ENCODE measurements around the gene AUTS2. TPM values are rescaled to one million over a fixed set of nuclear protein-coding genes. Genes with fewer than 3 reads are reported as not detected.

AUTS2 gene
- total and polyA plus RNA-seq, 5 donors, result 7.0 to 15.4 (median 10.6) TPM

DNA sequence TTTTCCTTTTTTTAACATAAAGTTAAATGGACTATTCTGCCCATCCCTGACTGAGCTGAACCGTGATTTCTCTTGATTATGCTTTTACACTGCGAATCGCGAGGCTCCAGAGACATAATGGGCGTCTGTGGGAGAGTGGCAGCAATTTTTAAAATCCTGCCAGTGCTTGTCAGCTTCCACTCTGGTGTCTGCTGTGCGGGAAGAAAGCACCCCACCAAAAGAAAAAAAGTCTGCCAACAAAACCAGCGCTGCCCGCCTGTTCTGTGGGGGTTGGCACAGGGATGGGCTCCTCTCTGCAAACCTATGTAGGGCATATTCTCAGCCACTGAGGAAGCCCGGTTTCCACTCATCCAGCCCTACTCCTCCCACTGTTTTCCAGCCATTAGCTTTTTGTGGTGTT is 941.3 kb downstream of the AUTS2 start:
- WGBS, result 79% methylated on average over 9 of the region's 9 CpGs
- Histone ChIP-seq H3K27ac (ENCODE audit: low read length) (no peak overlapping the region), H3K9me3 (ENCODE audit: control insufficient read depth, low read length) (no peaks in the 10 kb centered on the region), H3K4me3 (ENCODE audit: low read length) (no peak overlapping the region), H3K4me1 (ENCODE audit: control insufficient read depth, insufficient read depth, low read length) (no peaks in the 10 kb centered on the region), H3K27me3 (ENCODE audit: control insufficient read depth, insufficient read depth) (no peaks in the 10 kb centered on the region)
- DNase-seq (no peak), ATAC-seq (no peak)
- intact Hi-C loops (cut with DNase I), result no loop called here

DNA sequence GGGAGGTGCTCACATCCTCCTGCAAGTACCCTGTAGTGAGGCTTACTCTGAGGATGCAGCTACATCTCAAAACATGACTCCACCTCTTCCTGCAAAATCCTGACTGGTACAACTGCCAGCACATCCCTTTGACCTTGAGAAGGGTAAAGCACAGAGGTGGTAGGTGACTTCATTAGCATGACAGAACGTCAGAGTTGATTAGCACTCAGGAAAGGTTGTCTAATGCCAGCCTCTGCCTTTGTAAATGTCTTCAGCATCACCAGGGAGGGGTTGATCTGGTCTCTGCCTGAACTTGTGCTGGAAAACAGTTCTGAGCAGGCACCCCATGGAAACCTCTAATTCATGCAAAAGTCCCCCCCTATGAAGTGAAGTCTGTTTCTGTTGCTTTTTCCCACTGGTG is 942.4 kb downstream of the AUTS2 start:
- H3K27me3 ChIP-seq (ENCODE audit: control insufficient read depth, insufficient read depth), result no peaks in the 10 kb centered on the region
- WGBS, result 72% methylated on average over 1 of the region's 1 CpG
- H3K9me3 ChIP-seq (ENCODE audit: control insufficient read depth, low read length), result no peaks in the 10 kb centered on the region
- no peaks in the 10 kb centered on the region for H3K4me1 ChIP-seq (ENCODE audit: control insufficient read depth, insufficient read depth, low read length)
- H3K27ac ChIP-seq (ENCODE audit: low read length), result no peak overlapping the region
- DNase-seq (no peak), ATAC-seq (no peak)
- no peak overlapping the region for H3K4me3 ChIP-seq (ENCODE audit: low read length)
- intact Hi-C loops (cut with DNase I), result no loop called here

DNA sequence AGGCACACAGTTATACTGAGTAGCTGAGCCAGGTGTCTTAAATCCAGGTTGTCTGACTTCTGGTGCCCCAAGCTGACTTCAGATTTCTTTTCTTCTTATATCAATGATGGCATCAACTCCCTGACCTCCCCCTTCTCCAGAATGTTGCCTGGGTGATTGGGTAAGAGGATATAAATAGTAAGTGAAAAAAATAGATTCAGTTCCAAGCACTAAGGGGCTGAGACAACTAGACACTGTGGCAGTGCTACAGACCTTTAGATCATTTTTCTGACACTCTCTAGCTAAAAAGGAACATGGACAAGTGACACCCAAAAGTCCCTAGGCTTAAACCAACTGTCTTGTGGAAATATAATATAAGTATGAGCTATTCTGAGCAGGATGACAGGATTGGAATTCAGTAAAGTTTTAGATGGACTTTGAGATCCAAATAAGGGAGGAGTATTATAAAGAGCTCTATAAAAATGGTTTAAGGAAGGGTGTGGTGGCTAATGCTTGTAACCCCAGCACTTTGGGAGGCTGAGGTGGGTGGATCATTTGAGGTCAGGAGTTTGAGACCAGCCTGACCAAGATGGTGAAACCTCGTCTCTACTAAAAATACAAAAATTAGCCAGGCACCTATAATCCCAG is 944.6 kb downstream of the AUTS2 start:
- Histone ChIP-seq H3K4me1 (ENCODE audit: control insufficient read depth, insufficient read depth, low read length) (no peaks in the 10 kb centered on the region), H3K9me3 (ENCODE audit: control insufficient read depth, low read length) (no peaks in the 10 kb centered on the region), H3K27ac (ENCODE audit: low read length) (no peak overlapping the region), H3K4me3 (ENCODE audit: low read length) (no peak overlapping the region), H3K27me3 (ENCODE audit: control insufficient read depth, insufficient read depth) (no peaks in the 10 kb centered on the region)
- ATAC-seq, result peak in 1 of 2 donors; percentile 52
- 86% methylated on average over 1 of the region's 1 CpG for WGBS
- no peak for DNase-seq
- intact Hi-C loops (cut with DNase I), result no loop called here

DNA sequence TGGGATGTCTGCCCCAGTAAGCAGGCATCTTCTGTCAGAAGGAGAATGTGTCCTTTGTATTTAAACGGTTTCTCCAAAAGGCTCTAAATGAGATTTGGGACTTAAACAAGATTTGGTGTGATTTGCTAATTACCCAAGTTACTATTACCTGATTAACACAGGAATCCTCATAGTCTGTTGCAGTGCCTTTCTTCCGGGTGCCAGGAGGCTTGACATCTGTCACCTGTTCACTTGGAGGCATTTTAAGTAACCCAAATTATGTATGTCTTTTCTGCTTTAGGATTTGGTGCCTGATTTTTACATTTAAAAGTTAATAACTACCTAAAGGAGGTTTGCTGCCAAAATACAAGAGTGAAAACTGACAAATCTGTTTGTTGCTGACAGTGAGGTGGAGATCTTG is 945.7 kb downstream of the AUTS2 start:
- no peak overlapping the region for H3K4me3 ChIP-seq (ENCODE audit: low read length)
- intact Hi-C loops (cut with DNase I), result no loop called here
- no peaks in the 10 kb centered on the region for H3K27me3 ChIP-seq (ENCODE audit: control insufficient read depth, insufficient read depth)
- 88% methylated on average over 2 of the region's 2 CpGs for WGBS
- DNase-seq (no peak), ATAC-seq (no peak)
- H3K9me3 ChIP-seq (ENCODE audit: control insufficient read depth, low read length), result no peaks in the 10 kb centered on the region
- no peaks in the 10 kb centered on the region for H3K4me1 ChIP-seq (ENCODE audit: control insufficient read depth, insufficient read depth, low read length)
- no peak overlapping the region for H3K27ac ChIP-seq (ENCODE audit: low read length)

DNA sequence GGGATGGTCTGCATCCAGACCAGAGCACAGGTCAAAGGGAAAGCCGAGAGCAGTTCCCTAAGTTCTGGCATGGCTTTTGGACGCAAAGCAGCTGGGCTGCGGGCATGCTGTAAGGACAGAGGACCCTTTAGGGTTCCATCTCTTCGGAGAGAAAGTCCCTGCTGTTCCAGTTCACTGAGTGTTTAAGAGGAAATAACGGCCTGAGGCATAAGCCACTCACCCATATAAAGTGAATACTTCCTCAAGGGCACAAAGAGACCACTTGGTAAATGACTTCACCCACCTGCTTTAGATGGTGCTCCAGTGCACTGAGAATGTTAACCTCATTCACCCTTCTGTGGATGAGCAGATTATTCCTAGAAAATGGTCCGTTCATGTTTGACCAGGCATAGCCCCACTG is 946.9 kb downstream of the AUTS2 start:
- WGBS, result 94% methylated on average over 6 of the region's 6 CpGs
- H3K4me1 ChIP-seq (ENCODE audit: control insufficient read depth, insufficient read depth, low read length), result no peaks in the 10 kb centered on the region
- H3K9me3 ChIP-seq (ENCODE audit: control insufficient read depth, low read length), result no peaks in the 10 kb centered on the region
- intact Hi-C loops (cut with DNase I), result no loop called here
- DNase-seq, result no peak
- no peak overlapping the region for H3K27ac ChIP-seq (ENCODE audit: low read length)
- no peaks in the 10 kb centered on the region for H3K27me3 ChIP-seq (ENCODE audit: control insufficient read depth, insufficient read depth)
- no peak overlapping the region for H3K4me3 ChIP-seq (ENCODE audit: low read length)
- ATAC-seq, result no peak

DNA sequence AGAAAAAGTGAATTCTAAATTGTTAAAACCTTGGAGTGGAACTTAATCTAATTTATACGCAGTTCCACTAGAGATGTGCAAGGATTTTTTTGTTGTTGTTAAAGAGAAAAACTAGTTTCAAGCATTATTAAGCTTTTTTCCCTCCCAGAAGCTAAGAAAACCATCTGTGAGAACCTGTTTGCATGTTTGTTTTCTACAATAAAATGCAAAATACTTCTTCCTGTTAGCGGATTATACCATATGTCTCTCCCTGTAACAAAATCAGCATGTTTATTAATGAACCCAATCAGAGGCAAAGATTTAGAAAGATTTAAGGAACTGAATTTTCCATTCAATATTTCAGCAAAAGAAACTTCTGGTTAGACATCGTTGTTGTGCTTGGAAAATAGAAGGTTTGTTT is 953.9 kb downstream of the AUTS2 start:
- H3K27me3 ChIP-seq (ENCODE audit: control insufficient read depth, insufficient read depth), result no peaks in the 10 kb centered on the region
- intact Hi-C loops (cut with DNase I), result no loop called here
- H3K4me3 ChIP-seq (ENCODE audit: low read length), result no peak overlapping the region
- 84% methylated on average over 3 of the region's 3 CpGs for whole genome bisulfite sequencing
- no peak for DNase-seq
- no peaks in the 10 kb centered on the region for H3K9me3 ChIP-seq (ENCODE audit: control insufficient read depth, low read length)
- H3K27ac ChIP-seq (ENCODE audit: low read length), result no peak overlapping the region
- no peaks in the 10 kb centered on the region for H3K4me1 ChIP-seq (ENCODE audit: control insufficient read depth, insufficient read depth, low read length)
- no peak for ATAC-seq

DNA sequence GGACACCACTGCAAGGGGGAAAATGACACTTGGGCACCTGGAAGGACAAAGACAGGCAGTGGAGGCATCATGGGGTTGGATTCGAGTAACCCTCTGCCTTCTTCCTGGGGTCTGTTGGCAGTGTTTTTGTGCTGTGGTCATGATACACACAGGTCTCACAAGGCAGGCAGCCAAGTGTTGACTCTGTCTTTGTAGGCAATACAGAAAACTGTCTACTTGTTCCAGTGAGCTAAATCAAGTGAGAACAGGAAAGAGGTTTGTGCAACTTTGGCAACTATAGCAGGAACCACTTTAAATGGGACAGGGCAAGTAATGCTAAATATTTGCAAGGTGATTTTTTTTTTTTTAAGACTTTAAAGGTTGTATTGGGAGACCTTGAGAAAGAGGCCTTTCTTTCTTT is 955.1 kb downstream of the AUTS2 start:
- ATAC-seq, result no peak
- DNase-seq, result no peak

DNA sequence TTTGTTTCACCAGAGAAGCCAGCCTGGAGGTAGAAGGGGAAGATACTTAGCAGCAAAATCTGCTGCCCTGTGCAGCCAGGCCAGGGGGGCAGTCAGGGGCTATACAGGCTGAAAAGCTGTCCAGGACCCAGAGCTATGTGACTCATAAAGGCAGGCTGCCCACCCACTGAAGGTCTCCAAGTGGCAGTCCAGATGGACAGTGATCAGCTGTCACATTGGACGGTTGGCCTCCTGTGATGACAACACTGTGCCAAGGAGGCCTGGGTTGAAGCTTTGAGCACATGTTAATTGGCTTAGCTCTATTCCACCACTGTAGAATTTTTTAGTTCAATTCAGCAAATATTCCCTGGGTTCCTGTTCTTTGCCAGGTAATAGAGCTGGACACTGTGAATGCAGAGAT is 956.4 kb downstream of the AUTS2 start:
- H3K4me1 ChIP-seq (ENCODE audit: control insufficient read depth, insufficient read depth, low read length), result no peaks in the 10 kb centered on the region
- H3K27me3 ChIP-seq (ENCODE audit: control insufficient read depth, insufficient read depth), result no peaks in the 10 kb centered on the region
- H3K27ac ChIP-seq (ENCODE audit: low read length), result no peak overlapping the region
- ATAC-seq (no peak), DNase-seq (no peak)
- H3K4me3 ChIP-seq (ENCODE audit: low read length), result no peak overlapping the region
- intact Hi-C loops (cut with DNase I), result no loop called here
- WGBS, result 90% methylated on average over 1 of the region's 1 CpG
- H3K9me3 ChIP-seq (ENCODE audit: control insufficient read depth, low read length), result no peaks in the 10 kb centered on the region

More for the DNA sequence above, 955.1 kb downstream of the AUTS2 start:
- Histone ChIP-seq H3K9me3 (ENCODE audit: control insufficient read depth, low read length) (no peaks in the 10 kb centered on the region), H3K27ac (ENCODE audit: low read length) (no peak overlapping the region), H3K4me1 (ENCODE audit: control insufficient read depth, insufficient read depth, low read length) (no peaks in the 10 kb centered on the region), H3K4me3 (ENCODE audit: low read length) (no peak overlapping the region), H3K27me3 (ENCODE audit: control insufficient read depth, insufficient read depth) (no peaks in the 10 kb centered on the region)
- intact Hi-C loops (cut with DNase I), result no loop called here
- 76% methylated on average over 1 of the region's 1 CpG for WGBS

DNA sequence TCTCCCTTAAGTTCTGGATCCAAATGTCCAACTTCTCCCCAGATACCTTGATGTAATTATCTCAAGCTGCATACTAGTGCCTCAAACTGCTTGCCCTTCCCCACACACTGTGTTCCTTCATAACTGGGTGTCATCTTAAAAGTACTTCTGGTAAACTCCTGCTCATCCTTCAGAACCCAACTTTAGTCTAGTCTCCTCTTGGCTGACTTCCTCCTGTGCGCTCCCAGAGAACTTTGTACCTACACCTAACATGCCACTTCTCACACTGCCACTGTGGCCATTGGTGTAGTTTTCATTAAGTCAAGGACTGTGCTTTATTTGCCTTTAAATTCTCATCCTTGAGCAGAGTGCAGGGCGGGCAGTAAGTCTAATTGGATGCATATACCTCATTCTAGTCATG is 958.5 kb downstream of the AUTS2 start:
- H3K4me3 ChIP-seq (ENCODE audit: low read length), result no peak overlapping the region

DNA sequence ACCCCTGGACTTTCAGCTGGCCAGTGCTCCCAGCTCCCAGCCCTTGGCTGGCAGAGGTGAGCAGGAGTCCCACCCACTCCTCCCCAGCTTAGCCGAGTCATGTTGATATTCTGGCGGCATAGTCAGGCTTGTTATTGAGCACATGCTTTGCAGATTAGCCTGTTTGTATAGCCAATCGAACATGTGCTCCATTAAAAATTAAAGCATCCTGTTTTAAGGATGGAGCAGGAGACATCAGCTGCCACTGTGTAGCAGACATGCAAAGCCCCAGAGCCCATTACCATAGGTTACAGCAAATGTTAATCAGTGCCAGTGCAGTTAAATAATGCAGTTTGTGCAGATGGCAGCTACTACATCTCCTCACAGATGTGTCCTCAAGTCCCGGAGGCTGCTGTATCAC is 959.1 kb downstream of the AUTS2 start:
- WGBS, result 80% methylated on average over 4 of the region's 4 CpGs
- no peak for ATAC-seq
- H3K9me3 ChIP-seq (ENCODE audit: control insufficient read depth, low read length), result no peaks in the 10 kb centered on the region
- DNase-seq, result no peak
- no peaks in the 10 kb centered on the region for H3K27me3 ChIP-seq (ENCODE audit: control insufficient read depth, insufficient read depth)
- H3K4me3 ChIP-seq (ENCODE audit: low read length), result no peak overlapping the region
- H3K27ac ChIP-seq (ENCODE audit: low read length), result no peak overlapping the region
- intact Hi-C loops (cut with DNase I), result no loop called here
- H3K4me1 ChIP-seq (ENCODE audit: control insufficient read depth, insufficient read depth, low read length), result no peaks in the 10 kb centered on the region

More for the DNA sequence above, 958.5 kb downstream of the AUTS2 start:
- no peak for DNase-seq
- Histone ChIP-seq H3K27ac (ENCODE audit: low read length) (no peak overlapping the region), H3K27me3 (ENCODE audit: control insufficient read depth, insufficient read depth) (no peaks in the 10 kb centered on the region), H3K9me3 (ENCODE audit: control insufficient read depth, low read length) (no peaks in the 10 kb centered on the region), H3K4me1 (ENCODE audit: control insufficient read depth, insufficient read depth, low read length) (no peaks in the 10 kb centered on the region)
- ATAC-seq, result no peak
- intact Hi-C loops (cut with DNase I), result no loop called here
- WGBS, result 97% methylated on average over 2 of the region's 2 CpGs

DNA sequence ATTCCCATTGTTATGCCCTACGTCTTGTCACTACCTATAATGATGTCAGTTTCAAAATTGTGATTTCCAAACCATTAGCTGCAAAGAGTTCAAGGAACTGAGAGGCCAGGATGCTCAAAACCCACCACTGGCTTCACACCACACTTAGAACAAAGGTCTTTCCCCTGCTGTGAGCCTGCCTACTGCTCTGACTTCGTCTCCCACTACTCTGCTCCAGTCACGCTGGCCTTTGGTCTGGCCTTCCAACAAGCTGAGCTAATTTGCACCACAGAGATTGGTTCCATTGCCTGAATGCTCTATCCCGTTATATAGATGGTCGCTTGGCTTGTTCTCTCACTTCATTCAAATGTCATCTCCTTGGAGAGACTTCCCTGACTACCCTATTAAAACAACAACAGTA is 961.5 kb downstream of the AUTS2 start:
- ATAC-seq, result no peak
- no peak for DNase-seq
- Histone ChIP-seq H3K4me3 (ENCODE audit: low read length) (no peak overlapping the region), H3K4me1 (ENCODE audit: control insufficient read depth, insufficient read depth, low read length) (no peaks in the 10 kb centered on the region), H3K27ac (ENCODE audit: low read length) (no peak overlapping the region), H3K9me3 (ENCODE audit: control insufficient read depth, low read length) (no peaks in the 10 kb centered on the region), H3K27me3 (ENCODE audit: control insufficient read depth, insufficient read depth) (no peaks in the 10 kb centered on the region)
- WGBS, result 96% methylated on average over 5 of the region's 5 CpGs
- intact Hi-C loops (cut with DNase I), result no loop called here

DNA sequence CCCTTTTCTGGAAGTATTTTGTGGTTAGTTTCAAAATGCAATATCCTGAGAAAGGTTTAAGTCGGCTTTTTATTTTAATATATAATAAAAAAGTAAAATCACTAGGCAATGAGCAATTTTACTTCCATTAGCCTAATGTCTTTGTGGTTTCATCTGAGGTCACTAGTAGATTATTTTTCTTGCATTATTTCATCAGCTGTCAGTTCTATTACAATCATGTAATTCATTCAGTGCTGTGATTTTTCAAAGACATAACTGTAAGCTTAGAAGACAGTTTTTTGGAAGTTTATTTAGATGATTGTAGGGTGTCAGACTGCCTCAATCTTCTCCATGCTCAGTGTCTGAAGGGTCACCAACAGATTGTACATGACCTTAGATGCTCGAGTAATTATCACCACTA is 965.7 kb downstream of the AUTS2 start:
- no peak for ATAC-seq
- H3K27ac ChIP-seq (ENCODE audit: low read length), result no peak overlapping the region
- 90% methylated on average over 2 of the region's 2 CpGs for WGBS
- H3K4me3 ChIP-seq (ENCODE audit: low read length), result no peak overlapping the region
- H3K27me3 ChIP-seq (ENCODE audit: control insufficient read depth, insufficient read depth), result no peaks in the 10 kb centered on the region
- no peaks in the 10 kb centered on the region for H3K4me1 ChIP-seq (ENCODE audit: control insufficient read depth, insufficient read depth, low read length)
- no peak for DNase-seq
- intact Hi-C loops (cut with DNase I), result no loop called here
- H3K9me3 ChIP-seq (ENCODE audit: control insufficient read depth, low read length), result no peaks in the 10 kb centered on the region

All from right cardiac atrium (tissue), 5 donors.